Measurements from ENCODE around the gene CEP164. TPM values are rescaled to one million over a fixed set of nuclear protein-coding genes. Genes with fewer than 3 reads are reported as not detected.
"Not testable (repeated sequence)": the region's sequence is repeated elsewhere in the genome, so short reads cannot be mapped to it uniquely, and the experiment has no call there.

Gene CEP164
- total RNA-seq, 2 experiments from 2014 or later, result 41.4 to 45.6 TPM

DNA sequence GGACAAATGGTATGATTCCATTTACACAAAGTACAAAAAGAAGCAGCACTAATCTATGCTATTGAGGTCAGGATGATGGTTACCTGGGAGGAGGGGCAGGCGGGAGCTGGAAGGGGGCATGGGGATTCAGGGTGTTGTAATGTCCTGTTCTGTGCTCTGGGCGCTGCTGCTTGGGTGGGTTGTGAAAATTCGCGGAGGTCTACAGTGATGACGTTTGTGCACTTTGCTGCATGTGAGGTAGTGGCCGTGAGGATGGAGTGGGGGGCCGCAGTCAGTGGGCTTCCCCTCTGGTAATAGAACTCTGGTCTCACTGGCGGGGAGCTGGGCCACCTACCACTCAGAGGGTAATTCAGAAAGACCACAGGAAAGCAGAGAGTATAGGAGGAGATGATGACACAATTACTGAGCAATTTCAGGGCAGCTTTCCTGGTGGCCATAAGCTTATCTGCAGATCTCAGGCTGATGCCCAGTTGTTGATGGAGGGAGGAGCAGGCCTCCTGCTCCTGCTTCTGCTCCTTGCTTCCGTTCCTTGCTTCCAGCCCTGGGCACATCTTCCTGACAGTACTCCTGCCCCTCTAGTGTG is 121.5 kb downstream of the CEP164 start:
- Mint-ChIP-seq H3K4me3 (no peak overlapping the region), H3K27me3 (peaks cover 12% of the 10 kb centered on the region), H3K9me3 (peaks cover 5% of the 10 kb centered on the region), H3K27ac (no peak overlapping the region), H3K36me3 (ENCODE audit: low read depth) (no peaks in the 10 kb centered on the region), H3K4me1 (no peaks in the 10 kb centered on the region)
- ChIA-PET POLR2A (no interaction called here), CTCF (no interaction called here)
- no peak for DNase-seq

DNA sequence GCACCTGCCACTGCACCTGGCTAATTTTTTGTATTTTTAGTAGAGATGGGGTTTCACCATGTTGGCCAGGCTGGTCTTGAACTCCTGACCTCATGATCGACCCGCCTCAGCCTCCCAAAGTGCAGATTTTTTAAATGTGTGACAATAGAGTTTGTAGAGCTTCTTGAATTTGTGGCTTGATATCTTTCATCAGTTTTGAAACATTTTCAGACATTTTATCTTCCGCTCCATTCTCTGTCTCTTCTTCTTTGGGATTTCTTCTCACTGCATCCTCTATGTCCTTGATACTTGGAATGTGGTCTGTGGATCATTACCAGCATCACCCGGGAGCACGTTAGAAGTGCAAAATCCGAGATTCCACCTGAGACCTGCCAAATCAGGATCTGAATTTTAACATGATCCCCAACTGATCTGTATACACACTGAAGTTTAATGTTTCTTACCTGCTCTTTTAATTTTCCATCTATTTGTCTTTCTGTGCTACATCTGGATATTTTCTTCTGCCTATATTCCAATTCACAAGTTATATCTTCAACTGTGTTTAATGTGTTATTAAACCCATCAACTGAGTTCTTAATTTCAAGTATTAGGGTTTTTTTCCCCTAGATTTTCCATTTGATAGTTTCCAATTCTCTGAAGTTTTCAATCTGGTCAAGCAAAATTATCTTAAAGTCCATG is 126.4 kb downstream of the CEP164 start:
- CTCF ChIA-PET, result no interaction called here

DNA sequence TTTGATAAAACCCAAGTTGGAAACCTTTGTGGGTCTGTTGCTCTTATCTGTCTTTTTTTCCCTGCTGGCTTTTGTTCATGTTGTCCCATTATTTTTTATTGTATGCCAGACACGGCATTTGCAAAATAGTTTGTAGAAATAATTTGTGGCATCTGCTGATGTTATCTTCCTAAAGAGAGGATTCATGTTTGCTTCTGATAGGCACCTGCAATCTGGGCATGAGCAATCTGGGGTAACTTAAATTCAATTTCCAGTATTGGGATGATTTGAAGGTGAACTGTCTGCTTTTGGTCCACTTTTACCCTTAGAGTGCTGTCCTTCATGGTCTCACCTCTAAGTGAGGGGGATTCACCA is 126.9 kb downstream of the CEP164 start:
- H3K4me1 Mint-ChIP-seq, result peaks cover 17% of the 10 kb centered on the region
- peaks cover 4% of the 10 kb centered on the region for H3K27me3 Mint-ChIP-seq
- ChIA-PET CTCF (no interaction called here), POLR2A (no interaction called here)
- H3K4me3 Mint-ChIP-seq, result no peak overlapping the region
- no peak for DNase-seq
- H3K9me3 Mint-ChIP-seq, result peaks cover 6% of the 10 kb centered on the region
- H3K36me3 Mint-ChIP-seq (ENCODE audit: low read depth), result peaks cover 2% of the 10 kb centered on the region
- no peak overlapping the region for H3K27ac Mint-ChIP-seq

More for the DNA sequence above, 126.4 kb downstream of the CEP164 start:
- Mint-ChIP-seq H3K4me3 (no peak overlapping the region), H3K9me3 (peaks cover 6% of the 10 kb centered on the region), H3K27me3 (peaks cover 4% of the 10 kb centered on the region), H3K4me1 (peaks cover 17% of the 10 kb centered on the region), H3K36me3 (ENCODE audit: low read depth) (peaks cover 2% of the 10 kb centered on the region), H3K27ac (no peak overlapping the region)
- DNase-seq, result no peak
- POLR2A ChIA-PET, result no interaction called here

DNA sequence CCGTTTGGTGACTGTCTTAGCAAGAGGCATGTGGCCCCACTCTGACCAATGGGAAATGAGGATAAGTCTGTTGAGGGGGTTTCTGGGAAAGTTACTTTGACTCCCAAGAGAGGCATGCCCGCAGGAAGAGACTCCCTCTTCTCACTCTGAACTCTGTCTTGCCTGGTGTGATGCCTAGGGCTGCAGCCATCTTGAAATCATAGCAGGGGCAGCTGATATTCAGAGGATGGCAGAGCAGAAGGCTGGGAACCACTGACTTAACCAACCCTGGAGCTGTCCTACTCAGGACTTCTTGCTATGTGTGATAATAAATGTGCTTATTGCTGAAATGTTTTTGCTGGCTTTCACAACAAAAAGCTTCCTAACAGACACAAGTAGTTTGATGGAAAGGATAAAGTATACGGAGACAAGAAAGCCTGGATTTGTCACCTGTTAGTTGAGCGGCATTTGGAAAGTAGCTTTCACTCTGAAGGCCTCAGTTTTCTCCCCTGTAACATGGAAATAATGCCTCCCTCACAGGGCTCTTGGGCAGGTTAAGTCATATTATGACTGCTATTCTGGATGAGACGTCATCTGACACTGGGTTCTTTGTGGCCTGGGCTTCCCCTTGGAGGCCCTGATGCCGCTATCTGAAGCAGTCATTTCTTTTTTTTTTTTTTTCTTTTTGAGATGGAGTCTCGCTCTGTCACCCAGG is 128.5 kb downstream of the CEP164 start:
- peak; percentile 49 for DNase-seq
- H3K36me3 Mint-ChIP-seq (ENCODE audit: low read depth), result peaks cover 2% of the 10 kb centered on the region
- peaks cover 4% of the 10 kb centered on the region for H3K27me3 Mint-ChIP-seq
- H3K4me1 Mint-ChIP-seq, result peaks cover 17% of the 10 kb centered on the region
- H3K9me3 Mint-ChIP-seq, result peaks cover 6% of the 10 kb centered on the region
- CTCF ChIA-PET, result interaction anchor here (1.4 kb wide), 1 partner anchor 165 kb away, joined by 3 read pairs; no protein-coding TSS in a partner anchor
- H3K4me3 Mint-ChIP-seq, result no peak overlapping the region
- POLR2A ChIA-PET, result interaction anchor here (0.6 to 1.1 kb wide), 2 partner anchors 29 to 730 kb away, joined by 3 read pairs; no protein-coding TSS in a partner anchor
- H3K27ac Mint-ChIP-seq, result no peak overlapping the region

DNA sequence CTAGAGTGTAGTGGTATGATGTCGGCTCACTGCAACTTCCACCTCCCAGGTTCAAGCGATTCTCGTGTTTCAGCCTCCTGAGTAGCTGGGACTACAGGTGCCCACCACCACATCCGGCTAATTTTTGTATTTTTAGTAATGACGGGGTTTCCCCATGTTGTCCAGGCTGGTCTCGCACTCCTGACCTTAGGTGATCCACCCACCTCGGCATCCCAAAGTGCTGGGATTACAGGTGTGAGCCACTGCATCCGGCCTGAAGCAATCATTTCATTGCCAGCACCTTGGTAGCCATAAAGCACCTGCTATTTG is 129.0 kb downstream of the CEP164 start:
- not testable (repeated sequence) for H3K4me3 Mint-ChIP-seq; H3K27me3 Mint-ChIP-seq; H3K9me3 Mint-ChIP-seq; H3K27ac Mint-ChIP-seq; H3K36me3 Mint-ChIP-seq (ENCODE audit: low read depth); DNase-seq
- CTCF ChIA-PET, result interaction anchor here (1.4 kb wide), 1 partner anchor 164 kb away, joined by 3 read pairs; no protein-coding TSS in a partner anchor
- peaks cover 17% of the 10 kb centered on the region for H3K4me1 Mint-ChIP-seq
- POLR2A ChIA-PET, result interaction anchor here (0.6 to 1.1 kb wide), 2 partner anchors 29 to 731 kb away, joined by 3 read pairs; no protein-coding TSS in a partner anchor

DNA sequence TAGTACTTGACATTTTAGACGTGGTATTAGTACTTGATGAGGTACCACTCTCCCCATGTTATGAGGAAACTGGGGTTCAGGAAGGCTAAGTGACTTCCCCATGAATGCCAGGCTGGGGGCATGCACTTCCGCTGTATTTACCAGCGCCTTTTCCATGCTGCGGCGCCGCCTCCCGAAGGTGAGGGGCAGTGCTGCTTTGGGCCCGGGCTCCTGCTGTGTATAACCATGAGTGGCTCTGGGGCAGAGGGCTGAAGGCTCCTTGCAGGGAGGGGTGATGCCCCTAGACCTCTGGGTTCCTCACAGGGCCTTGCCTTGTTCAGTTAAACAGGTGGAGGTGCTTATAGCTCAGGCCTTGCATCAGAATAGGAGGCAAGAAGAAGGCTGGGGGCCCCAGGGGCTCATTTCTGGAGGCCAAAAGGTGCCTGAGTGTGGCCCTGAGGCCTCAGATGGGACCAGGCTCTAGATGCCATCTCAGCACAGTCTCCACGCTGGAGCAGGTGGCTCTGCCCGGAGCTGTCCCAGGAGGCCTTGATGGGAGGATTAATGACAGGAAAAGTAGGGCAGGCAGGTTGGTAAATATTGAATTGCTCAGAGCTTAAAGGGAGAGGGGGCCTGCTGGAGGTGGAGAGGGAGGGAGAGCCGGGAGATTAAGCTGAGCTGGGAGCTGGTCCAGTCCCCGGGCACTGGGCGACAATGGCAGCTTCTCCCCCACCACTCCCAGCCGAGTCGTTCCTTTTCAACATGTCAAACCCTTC is 129.6 kb downstream of the CEP164 start:
- ChIA-PET POLR2A (no interaction called here), CTCF (no interaction called here)
- Mint-ChIP-seq H3K27ac (no peak overlapping the region), H3K4me3 (no peak overlapping the region), H3K27me3 (peaks cover 4% of the 10 kb centered on the region), H3K36me3 (ENCODE audit: low read depth) (peaks cover 2% of the 10 kb centered on the region), H3K9me3 (peaks cover 6% of the 10 kb centered on the region), H3K4me1 (peaks cover 17% of the 10 kb centered on the region)
- no peak for DNase-seq

DNA sequence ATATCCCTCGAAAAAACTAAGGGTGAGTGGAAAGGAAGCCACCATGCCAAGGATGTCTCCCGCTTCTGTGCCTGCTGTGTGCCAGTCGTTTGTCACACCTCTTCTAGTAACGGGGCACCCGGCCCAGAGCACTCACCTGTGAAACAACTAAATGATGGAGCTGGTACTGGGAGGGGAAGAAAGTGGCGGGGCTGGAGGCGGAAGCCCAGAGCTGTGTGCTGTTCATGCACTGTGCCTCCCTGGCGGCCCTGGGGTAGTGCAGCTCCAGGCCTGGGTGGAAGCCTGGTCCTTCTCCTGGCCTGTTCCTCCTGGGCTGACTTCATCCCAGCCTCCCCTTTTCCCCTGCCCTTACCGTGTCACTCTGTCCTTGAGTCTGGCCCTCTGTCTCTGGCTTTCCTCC is 130.2 kb downstream of the CEP164 start:
- ChIA-PET CTCF (no interaction called here), POLR2A (no interaction called here)
- no peak for DNase-seq
- Mint-ChIP-seq H3K36me3 (ENCODE audit: low read depth) (peaks cover 2% of the 10 kb centered on the region), H3K4me3 (no peak overlapping the region), H3K27ac (no peak overlapping the region), H3K9me3 (peaks cover 6% of the 10 kb centered on the region), H3K27me3 (peaks cover 2% of the 10 kb centered on the region), H3K4me1 (peaks cover 17% of the 10 kb centered on the region)

DNA sequence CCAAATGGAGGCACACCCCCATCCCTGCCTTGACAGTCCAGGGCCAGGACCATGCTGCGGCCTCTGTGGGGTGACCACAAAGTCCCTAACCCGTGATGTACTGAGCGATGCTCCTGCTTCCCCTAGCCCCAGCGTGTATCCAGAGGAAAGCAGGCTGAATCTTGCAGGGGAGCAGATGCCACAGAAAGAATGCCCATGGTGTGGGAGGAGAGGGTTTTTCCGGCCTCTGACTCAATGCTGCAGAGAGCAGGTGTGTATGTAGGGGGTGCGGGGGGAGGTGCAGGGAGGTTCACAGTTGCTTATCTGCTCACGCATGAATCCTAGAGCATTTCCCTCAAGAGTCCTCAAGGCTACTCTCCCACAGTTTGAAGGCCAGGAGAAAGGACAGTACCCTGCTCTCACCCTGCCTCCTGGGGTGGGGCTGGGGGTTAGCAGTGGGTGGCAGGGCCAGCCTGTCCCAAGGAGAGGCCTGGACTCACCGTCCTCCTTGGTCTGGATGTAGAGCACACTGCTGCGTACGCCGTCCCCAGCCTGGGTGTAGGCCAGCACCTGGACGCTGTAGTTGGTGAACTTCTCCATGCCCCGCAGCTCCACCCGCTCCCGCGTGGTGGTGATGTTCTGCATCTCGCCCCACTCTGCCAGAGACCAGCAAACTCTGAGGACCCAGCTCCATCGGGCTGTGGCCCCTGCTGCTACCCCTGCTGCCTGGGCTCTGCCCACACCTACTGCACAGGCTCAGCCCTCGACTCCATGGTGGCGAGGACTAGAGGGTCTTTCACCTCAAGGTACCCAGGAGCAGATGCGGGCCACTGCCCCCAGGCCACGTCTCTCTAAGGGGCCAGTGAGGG is 130.8 kb downstream of the CEP164 start:
- DNase-seq, result no peak
- Mint-ChIP-seq H3K4me1 (peaks cover 17% of the 10 kb centered on the region), H3K27me3 (peaks cover 2% of the 10 kb centered on the region), H3K9me3 (peaks cover 5% of the 10 kb centered on the region), H3K4me3 (no peak overlapping the region), H3K27ac (no peak overlapping the region), H3K36me3 (ENCODE audit: low read depth) (peaks cover 2% of the 10 kb centered on the region)
- CTCF ChIA-PET, result no interaction called here
- POLR2A ChIA-PET, result no interaction called here

DNA sequence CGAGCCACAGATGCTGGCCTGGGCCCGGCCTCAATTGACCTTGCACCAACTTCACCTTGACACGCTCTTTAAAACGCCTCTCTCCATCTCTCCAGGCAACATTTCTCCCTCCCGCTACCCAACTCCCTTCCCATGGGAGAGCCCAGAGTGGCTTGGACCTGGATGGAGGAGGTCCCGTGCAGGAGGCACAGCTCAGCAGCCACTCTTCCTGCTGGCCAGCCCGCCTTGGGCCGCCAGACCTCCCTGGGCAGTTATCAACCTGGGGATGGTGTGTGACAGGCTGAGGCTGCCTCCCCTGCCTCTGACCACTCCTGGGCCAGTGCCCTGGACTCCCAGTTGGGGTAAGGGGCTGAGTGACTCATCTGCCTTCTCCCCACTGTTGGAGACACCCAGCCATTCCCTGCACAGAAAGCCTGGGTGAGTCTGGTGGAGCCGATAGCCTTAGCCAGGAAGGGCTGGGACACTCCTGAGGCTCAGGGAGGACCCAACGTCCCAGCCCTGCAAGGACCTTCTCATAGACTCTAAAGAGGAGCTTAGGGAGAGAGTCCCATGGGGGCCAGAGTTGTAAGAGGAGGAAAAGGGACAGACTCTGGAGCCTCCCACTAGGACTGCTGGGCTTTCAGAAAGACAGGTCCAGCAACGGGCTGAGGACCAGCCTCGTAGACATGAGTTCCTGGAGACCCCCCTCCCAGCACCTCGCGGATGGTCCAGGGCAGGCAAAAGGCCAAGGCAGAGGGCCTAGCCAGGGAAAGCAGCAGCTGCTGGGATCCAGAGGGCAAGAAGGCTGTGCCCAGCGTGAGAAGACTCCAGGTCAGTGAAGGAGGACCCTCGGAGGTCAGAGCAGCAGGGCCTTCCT is 131.7 kb downstream of the CEP164 start:
- H3K4me1 Mint-ChIP-seq, result peaks cover 17% of the 10 kb centered on the region
- no peaks in the 10 kb centered on the region for H3K9me3 Mint-ChIP-seq
- no peak overlapping the region for H3K27ac Mint-ChIP-seq
- H3K4me3 Mint-ChIP-seq, result no peak overlapping the region
- DNase-seq, result no peak
- ChIA-PET POLR2A (no interaction called here), CTCF (no interaction called here)
- H3K27me3 Mint-ChIP-seq, result no peaks in the 10 kb centered on the region
- H3K36me3 Mint-ChIP-seq (ENCODE audit: low read depth), result peaks cover 2% of the 10 kb centered on the region

DNA sequence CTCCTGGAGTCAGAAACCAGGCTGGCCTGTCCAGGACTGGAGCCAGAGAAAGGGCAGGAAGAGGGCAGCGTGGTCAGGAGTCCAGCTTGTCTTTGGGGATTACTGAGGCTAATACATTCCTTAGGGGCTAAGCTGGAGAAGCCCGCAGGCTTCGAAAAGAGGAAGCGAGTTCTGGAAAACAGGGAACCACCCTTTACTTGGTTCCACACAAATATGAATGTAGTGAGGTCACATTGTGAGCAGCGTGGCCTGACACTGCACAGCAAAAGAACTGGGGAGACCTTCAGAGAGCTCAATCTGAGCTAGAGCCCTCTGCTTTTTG is 132.3 kb downstream of the CEP164 start:
- H3K36me3 Mint-ChIP-seq (ENCODE audit: low read depth), result no peaks in the 10 kb centered on the region
- no peak overlapping the region for H3K27ac Mint-ChIP-seq
- POLR2A ChIA-PET, result no interaction called here

DNA sequence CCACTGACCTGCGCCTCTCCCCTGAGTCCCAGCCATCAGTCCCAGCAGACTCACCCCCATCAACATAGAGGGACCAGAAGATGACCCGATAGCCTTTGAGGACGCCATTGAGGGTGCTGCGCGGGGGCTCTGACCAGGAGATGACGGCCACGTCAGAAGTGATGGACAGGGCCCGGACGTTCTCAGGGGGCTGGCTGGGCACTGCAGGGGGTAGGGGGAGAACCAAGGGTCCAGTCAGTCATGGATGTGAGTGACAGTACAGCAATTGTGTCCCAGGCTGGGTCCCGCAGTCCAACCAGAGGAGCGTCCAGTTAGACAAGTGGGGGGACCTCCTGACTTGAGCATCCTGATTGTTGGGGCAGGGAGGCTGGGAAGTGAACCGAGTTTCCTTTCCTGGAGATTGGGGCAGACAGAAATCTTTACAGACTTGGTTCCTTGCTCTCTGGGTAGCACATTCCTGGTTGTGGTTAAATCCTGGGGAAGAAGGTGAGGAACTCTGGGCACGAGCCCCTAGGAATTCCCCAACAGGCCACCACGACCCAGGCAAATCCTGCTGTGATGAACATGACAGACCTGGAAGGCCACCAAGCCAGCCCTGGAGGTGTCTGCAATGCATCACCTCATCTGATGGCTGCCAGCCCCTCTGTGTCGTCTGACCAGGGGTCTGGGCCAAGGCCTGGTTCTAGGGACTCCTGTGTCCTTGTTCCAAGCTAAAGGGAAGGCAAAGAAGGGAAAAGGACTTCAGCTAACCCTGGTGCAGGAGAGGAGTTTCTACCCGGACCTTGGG is 133.9 kb downstream of the CEP164 start:
- DNase-seq, result no peak
- no peak overlapping the region for H3K27ac Mint-ChIP-seq
- H3K27me3 Mint-ChIP-seq, result no peaks in the 10 kb centered on the region
- no peak overlapping the region for H3K4me3 Mint-ChIP-seq
- H3K9me3 Mint-ChIP-seq, result no peaks in the 10 kb centered on the region
- ChIA-PET POLR2A (no interaction called here), CTCF (no interaction called here)
- H3K4me1 Mint-ChIP-seq, result peaks cover 7% of the 10 kb centered on the region
- no peaks in the 10 kb centered on the region for H3K36me3 Mint-ChIP-seq (ENCODE audit: low read depth)

More for the DNA sequence above, 132.3 kb downstream of the CEP164 start:
- Mint-ChIP-seq H3K4me1 (peaks cover 17% of the 10 kb centered on the region), H3K4me3 (no peak overlapping the region), H3K27me3 (no peaks in the 10 kb centered on the region), H3K9me3 (no peaks in the 10 kb centered on the region)
- DNase-seq, result no peak
- CTCF ChIA-PET, result no interaction called here

All from activated CD4-positive, alpha-beta memory T cell treated with anti-CD3 and anti-CD28 coated beads, Interleukin-2, amount 10 ng/mL, durations not matched to agents 7 days and 5 days (primary cell).